NOMO-1 (cell line): ENCODE results near the gene ATP5ME.

Experiments
- DNase-seq, 2 experiments: peaks; one replicate each; lab custom pipeline; 2025; ENCODE audit not compliant: unreplicated experiment in 2 of 2; lab: John Stamatoyannopoulos, UW

The ATP5ME gene

GRCh38 chr4:623914-624566 lies 50.0 kb downstream of the ATP5ME start:
- no peak for DNase-seq

GRCh38 chr4:622996-623913 lies 50.8 kb downstream of the ATP5ME start:
- DNase-seq, result no peak
